Liver (tissue), 9 donors: Measurements from ENCODE around the gene BLVRA. TPM values are rescaled to one million over a fixed set of nuclear protein-coding genes. Genes with fewer than 3 reads are reported as not detected.

Source experiments
- DNase-seq: peaks from one replicate; pipeline ENCODE4 v3.0.0-alpha.2; 2017; ENCODE audit warnings: low spot score
- H3K27ac ChIP-seq, 2 donors: one replicate each; pipeline ENCODE4 v1.7.0; 2013; ENCODE audit warnings: inconsistent platforms in 2 of 2, low read length in 2 of 2, control low read depth in 1 of 2, low read depth in 1 of 2, mild to moderate bottlenecking in 1 of 2
- H3K27me3 ChIP-seq, 4 donors: one replicate each; pipeline versions ENCODE4 v1.6.1 to v1.7.0; 2013; ENCODE audit warnings: low read length in 3 of 4, inconsistent platforms in 1 of 4, mild to moderate bottlenecking in 1 of 4, moderate library complexity in 1 of 4; ENCODE audit not compliant: control insufficient read depth in 4 of 4, insufficient read depth in 4 of 4
- H3K36me3 ChIP-seq, 4 donors: one replicate each; pipeline versions ENCODE4 v1.6.1 to v1.7.0; 2013; ENCODE audit warnings: low read length in 3 of 4, mild to moderate bottlenecking in 3 of 4, low read depth in 1 of 4, moderate library complexity in 1 of 4; ENCODE audit not compliant: control insufficient read depth in 4 of 4, insufficient read depth in 3 of 4
- H3K4me1 ChIP-seq, 4 donors: one replicate each; pipeline versions ENCODE4 v1.6.1 to v1.7.0; 2013; ENCODE audit warnings: low read length in 3 of 4, mild to moderate bottlenecking in 3 of 4, moderate library complexity in 1 of 4; ENCODE audit not compliant: control insufficient read depth in 4 of 4, insufficient read depth in 4 of 4
- H3K4me3 ChIP-seq, 3 donors: one replicate each; pipeline versions ENCODE4 v1.6.1 to v1.7.0; 2013; ENCODE audit warnings: low read length in 3 of 3, control low read depth in 1 of 3, low read depth in 1 of 3, mild to moderate bottlenecking in 1 of 3
- H3K9ac ChIP-seq, 2 donors: one replicate each; pipeline ENCODE4 v1.7.0; 2013; ENCODE audit warnings: low read length in 2 of 2, mild to moderate bottlenecking in 2 of 2, moderate library complexity in 2 of 2, control low read depth in 1 of 2, low read depth in 1 of 2
- H3K9me3 ChIP-seq, 4 donors: one replicate each; pipeline versions ENCODE4 v1.6.1 to v1.7.0; 2013; ENCODE audit warnings: low read length in 3 of 4; ENCODE audit not compliant: control insufficient read depth in 4 of 4
- ATF3 ChIP-seq: IDR thresholded peaks from 2 replicates; pipeline ENCODE4 v1.6.1; 2016; ENCODE audit warnings: antibody characterized with exemption
- CTCF ChIP-seq: fragments of 150-350 bp; IDR thresholded peaks from 2 replicates; pipeline ENCODE4 v1.5.1; 2017; ENCODE audit warnings: improper control_type of control experiment, low read depth, low read length; ENCODE audit not compliant: missing input control
- EGR1 ChIP-seq, 2 donors: IDR thresholded peaks; 2 replicates each; pipeline ENCODE4 v1.6.1; 2016 to 2018; ENCODE audit warnings: antibody characterized with exemption in 2 of 2, low read depth in 2 of 2
- FOXA1 ChIP-seq: IDR thresholded peaks from 2 replicates; pipeline ENCODE4 v1.6.1; 2016; ENCODE audit warnings: antibody characterized with exemption
- FOXA2 ChIP-seq: IDR thresholded peaks from 2 replicates; pipeline ENCODE4 v1.6.1; 2016; ENCODE audit warnings: antibody characterized with exemption
- GABPA ChIP-seq, 2 donors: IDR thresholded peaks in 1 of 2; conservative IDR thresholded peaks in 1 of 2; 2 replicates each; pipeline ENCODE4 v1.6.1; 2016; ENCODE audit warnings: antibody characterized with exemption in 2 of 2, mild to moderate bottlenecking in 1 of 2, moderate library complexity in 1 of 2
- HNF4A ChIP-seq, 2 donors: conservative IDR thresholded peaks; 2 replicates each; pipeline ENCODE4 v1.6.1; 2016; ENCODE audit warnings: antibody characterized with exemption in 2 of 2, mild to moderate bottlenecking in 2 of 2
- HNF4G ChIP-seq: IDR thresholded peaks from 2 replicates; pipeline ENCODE4 v1.6.1; 2016; ENCODE audit warnings: antibody characterized with exemption
- JUND ChIP-seq, 2 donors: IDR thresholded peaks; 2 replicates each; pipeline ENCODE4 v1.6.1; 2016; ENCODE audit warnings: antibody characterized with exemption in 2 of 2
- MAX ChIP-seq: IDR thresholded peaks from 2 replicates; pipeline ENCODE4 v1.6.1; 2016; ENCODE audit warnings: antibody characterized with exemption
- NR2F2 ChIP-seq: IDR thresholded peaks from 2 replicates; pipeline ENCODE4 v1.6.1; 2016; ENCODE audit warnings: antibody characterized with exemption
- RAD21 ChIP-seq, 2 donors: IDR thresholded peaks; 2 replicates each; pipeline ENCODE4 v1.6.1; 2016; ENCODE audit warnings: antibody characterized with exemption in 2 of 2, mild to moderate bottlenecking in 2 of 2
- REST ChIP-seq: IDR thresholded peaks from 2 replicates; pipeline ENCODE4 v1.6.1; 2016; ENCODE audit warnings: antibody characterized with exemption, mild to moderate bottlenecking
- RXRA ChIP-seq, 2 donors: IDR thresholded peaks; 2 replicates each; pipeline ENCODE4 v1.6.1; 2017 to 2018; ENCODE audit warnings: antibody characterized with exemption in 2 of 2, mild to moderate bottlenecking in 1 of 2
- SP1 ChIP-seq: IDR thresholded peaks from 2 replicates; pipeline ENCODE4 v1.6.1; 2018; ENCODE audit warnings: antibody characterized with exemption, mild to moderate bottlenecking
- TAF1 ChIP-seq: conservative IDR thresholded peaks from 2 replicates; pipeline ENCODE4 v1.6.1; 2016; ENCODE audit warnings: antibody characterized with exemption, mild to moderate bottlenecking
- YY1 ChIP-seq: IDR thresholded peaks from 2 replicates; pipeline ENCODE4 v1.6.1; 2016; ENCODE audit warnings: antibody characterized with exemption, mild to moderate bottlenecking
- ZBTB33 ChIP-seq: IDR thresholded peaks from 2 replicates; pipeline ENCODE4 v1.6.1; 2016; ENCODE audit warnings: antibody characterized with exemption
- WGBS: extraction: QIAGEN DNeasy Blood & Tissue Kit; methylation state at CpG from one replicate; pipeline ENCODE4 v1.1.7; 2013; 5-methylcytosine and 5-hydroxymethylcytosine counted together
- polyA plus RNA-seq, 2 donors: library from polyadenylated mRNA; stranded (reverse) in 1 of 2; unstranded in 1 of 2; fragments of 200-250 nt in 1 of 2; fragments of >200 nt in 1 of 2; fragmentation: Nextera tagmentation in 1 of 2; extraction: Ambion mirVana in 1 of 2; gene quantifications; one replicate each; pipeline versions ENCODE4 v1.2.1 to v1.2.3, GENCODE V29; 2013 to 2015
- total RNA-seq, 2 donors: library from RNA; depleted of rRNA; stranded (reverse); fragments of >200 nt; gene quantifications; one replicate each; pipeline ENCODE4 v1.2.3, GENCODE V29; 2014
- donor health status: healthy.
- donor health status: healthy.
- donor health status: healthy.
- donor health status: healthy.
- donor health status: healthy.

BLVRA gene
- total and polyA plus RNA-seq, 4 donors = 5.1 to 23.5 (median 6.8) TPM

- no peak for DNase-seq
These were observed 85.8 kb downstream of the BLVRA start for GRCh38 chr7:43844257-43844656.

More at GRCh38 chr7:43844257-43844656, 85.8 kb downstream of the BLVRA start:
- H3K9me3 ChIP-seq = no peaks in the 10 kb centered on the region
- TF ChIP-seq TAF1 (no peak), CTCF (no peak), RXRA (IDR thresholded peaks at IDR 0.05) (no peak), HNF4A (conservative IDR thresholded peaks at IDR 0.05) (no peak), FOXA2 (no peak), ATF3 (no peak), YY1 (no peak), NR2F2 (no peak), SP1 (no peak), REST (no peak), JUND (IDR thresholded peaks at IDR 0.05) (no peak), HNF4G (no peak), ZBTB33 (no peak), MAX (no peak), RAD21 (IDR thresholded peaks at IDR 0.05) (no peak), GABPA (IDR thresholded peaks at IDR 0.05 in 1 of 2, conservative IDR thresholded peaks at IDR 0.05 in 1 of 2) (no peak), EGR1 (IDR thresholded peaks at IDR 0.05; ENCODE audit: low read depth in 2 of 2) (no peak), FOXA1 (no peak)
- no peak overlapping the region for H3K4me3 ChIP-seq
- H3K36me3 ChIP-seq = no peaks in the 10 kb centered on the region
- H3K27ac ChIP-seq = no peak overlapping the region
- 97% methylated on average over 2 of the region's 2 CpGs for WGBS
- no peaks in the 10 kb centered on the region for H3K4me1 ChIP-seq
- H3K27me3 ChIP-seq = no peaks in the 10 kb centered on the region
- H3K9ac ChIP-seq = no peak overlapping the region
